Hepatocyte (in vitro differentiated cells): ENCODE results near the gene DACH2. TPM values are rescaled to one million over a fixed set of nuclear protein-coding genes. Genes with fewer than 3 reads are reported as not detected.

ENCODE experiments used
- DNase-seq: peaks from one replicate; pipeline ENCODE4 v3.0.0-alpha.2; 2016; ENCODE audit warnings: low spot score
- H2AFZ ChIP-seq: fragments of 200-600 bp; sonication (generic); 2 replicates; pipeline ENCODE4 v1.6.0; 2016; ENCODE audit warnings: antibody characterized with exemption, mild to moderate bottlenecking
- H3K27ac ChIP-seq: fragments of 200-600 bp; sonication (generic); 2 replicates; pipeline ENCODE4 v1.5.1; 2016; ENCODE audit warnings: mild to moderate bottlenecking
- H3K27me3 ChIP-seq: fragments of 200-600 bp; sonication (generic); 2 replicates; pipeline ENCODE4 v1.6.1; 2016
- H3K36me3 ChIP-seq: fragments of 200-600 bp; sonication (generic); replicated peaks from 2 replicates; pipeline ENCODE4 v1.5.1; 2016; ENCODE audit warnings: low read depth; ENCODE audit not compliant: insufficient read depth
- H3K4me1 ChIP-seq: fragments of 200-600 bp; sonication (generic); 2 replicates; pipeline ENCODE4 v1.5.1; 2016; ENCODE audit warnings: mild to moderate bottlenecking, moderate library complexity; ENCODE audit not compliant: insufficient read depth
- H3K4me2 ChIP-seq: fragments of 200-600 bp; sonication (generic); 2 replicates; pipeline ENCODE4 v1.6.0; 2016
- H3K4me3 ChIP-seq: fragments of 200-600 bp; sonication (generic); 2 replicates; pipeline ENCODE4 v1.5.1; 2016; ENCODE audit warnings: mild to moderate bottlenecking
- H3K79me2 ChIP-seq: fragments of 200-600 bp; sonication (generic); 2 replicates; pipeline ENCODE4 v1.6.0; 2017; ENCODE audit warnings: mild to moderate bottlenecking
- H3K9me2 ChIP-seq: fragments of 200-600 bp; sonication (generic); replicated peaks from 2 replicates; pipeline ENCODE4 v1.6.0; 2017; ENCODE audit warnings: mild to moderate bottlenecking; ENCODE audit not compliant: insufficient read depth
- H3K9me3 ChIP-seq: fragments of 200-600 bp; sonication (generic); 2 replicates; pipeline ENCODE4 v1.5.1; 2016; ENCODE audit warnings: low read depth, mild to moderate bottlenecking
- H4K20me1 ChIP-seq: fragments of 200-600 bp; sonication (generic); 2 replicates; pipeline ENCODE4 v1.6.0; 2016; ENCODE audit warnings: mild to moderate bottlenecking; ENCODE audit not compliant: insufficient read depth, poor library complexity, severe bottlenecking
- EZH2 ChIP-seq: fragments of 200-600 bp; sonication (generic); IDR thresholded peaks from 2 replicates; pipeline ENCODE4 v1.6.1; 2016; ENCODE audit warnings: antibody characterized with exemption, mild to moderate bottlenecking, borderline replicate concordance
- EZH2phosphoT487 ChIP-seq: fragments of 200-600 bp; sonication (generic); IDR thresholded peaks from one replicate; pipeline ENCODE4 v1.6.1; 2018; ENCODE audit warnings: antibody characterized with exemption, mild to moderate bottlenecking, low read depth, moderate library complexity; ENCODE audit not compliant: unreplicated experiment, severe bottlenecking
- WGBS: methylation state at CpG from one replicate; pipeline ENCODE4 v1.1.6; 2016; ENCODE audit warnings: low lambda C conversion rate; ENCODE audit errors: missing lambda C conversion rate; 5-methylcytosine and 5-hydroxymethylcytosine counted together
- polyA plus RNA-seq: library from polyadenylated mRNA; unstranded; fragments of >200 nt; fragmentation: Nextera tagmentation; extraction: Ambion mirVana; gene quantifications from 2 replicates; pipeline ENCODE4 v1.2.1, GENCODE V29; 2016
- total RNA-seq: library from RNA; depleted of rRNA; stranded (reverse); fragments of >200 nt; gene quantifications from 2 replicates; pipeline ENCODE4 v1.2.3, GENCODE V29; 2014
- TF ChIP-seq, protein P1 (sequence below): fragments of 200-600 bp; sonication (generic); IDR thresholded peaks from 2 replicates; pipeline ENCODE4 v1.5.1; 2016; ENCODE audit warnings: antibody characterized with exemption, mild to moderate bottlenecking; ENCODE audit not compliant: poor library complexity

DACH2 gene
- total RNA-seq (0.67 and 0.80 TPM in 2 replicates), polyA plus RNA-seq (0.36 and 0.87 TPM in 2 replicates)

DNA sequence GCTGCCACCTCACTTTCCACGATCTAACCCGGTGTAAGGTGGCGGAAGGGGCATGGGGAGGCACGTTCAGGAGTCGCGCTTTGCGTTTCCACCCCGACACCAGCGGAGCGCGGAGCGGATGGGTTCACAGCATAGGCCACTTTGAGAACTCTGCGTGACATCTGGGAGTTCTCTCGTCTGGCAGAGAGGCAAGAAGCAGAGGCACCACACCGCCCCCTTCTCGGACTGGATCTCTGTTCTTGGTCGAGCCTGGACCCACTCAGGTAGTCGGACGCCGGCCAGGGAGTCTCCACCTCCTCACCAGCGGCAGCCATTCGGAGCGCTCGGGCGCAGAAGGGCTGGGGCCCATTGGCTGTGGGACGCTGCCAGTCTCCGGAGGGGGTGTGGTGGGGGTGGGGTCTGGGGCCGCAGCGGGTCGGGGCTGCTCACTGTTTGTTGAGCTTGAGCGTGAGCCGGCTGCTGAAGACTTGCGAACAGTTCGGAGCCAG lies at the start of gene DACH2:
DACH2 (plus strand) TSS at position 428 of the 488 bp plus-strand sequence.
- H4K20me1 ChIP-seq, result no peaks in the 10 kb centered on the region
- peak; percentile 88 for DNase-seq
- peak within 1 kb of the TSS; percentile 86 for H3K4me2 ChIP-seq
- WGBS, result 47% methylated on average over 22 of the region's 34 CpGs
- H2AFZ ChIP-seq, result peak within 1 kb of the TSS; percentile 73
- H3K79me2 ChIP-seq, result no peaks in the 10 kb centered on the region
- no peaks in the 10 kb centered on the region for H3K4me1 ChIP-seq
- H3K4me3 ChIP-seq, result peak within 1 kb of the TSS; percentile 66
- H3K36me3 ChIP-seq, result no peaks in the 10 kb centered on the region
- H3K9me2 ChIP-seq, result no peaks in the 10 kb centered on the region
- H3K27me3 ChIP-seq, result peaks cover 13% of the 10 kb centered on the region
- H3K9me3 ChIP-seq, result no peaks in the 10 kb centered on the region
- TF ChIP-seq EZH2phosphoT487 (no peak), EZH2 (no peak)
- TF ChIP-seq, protein P1, sequence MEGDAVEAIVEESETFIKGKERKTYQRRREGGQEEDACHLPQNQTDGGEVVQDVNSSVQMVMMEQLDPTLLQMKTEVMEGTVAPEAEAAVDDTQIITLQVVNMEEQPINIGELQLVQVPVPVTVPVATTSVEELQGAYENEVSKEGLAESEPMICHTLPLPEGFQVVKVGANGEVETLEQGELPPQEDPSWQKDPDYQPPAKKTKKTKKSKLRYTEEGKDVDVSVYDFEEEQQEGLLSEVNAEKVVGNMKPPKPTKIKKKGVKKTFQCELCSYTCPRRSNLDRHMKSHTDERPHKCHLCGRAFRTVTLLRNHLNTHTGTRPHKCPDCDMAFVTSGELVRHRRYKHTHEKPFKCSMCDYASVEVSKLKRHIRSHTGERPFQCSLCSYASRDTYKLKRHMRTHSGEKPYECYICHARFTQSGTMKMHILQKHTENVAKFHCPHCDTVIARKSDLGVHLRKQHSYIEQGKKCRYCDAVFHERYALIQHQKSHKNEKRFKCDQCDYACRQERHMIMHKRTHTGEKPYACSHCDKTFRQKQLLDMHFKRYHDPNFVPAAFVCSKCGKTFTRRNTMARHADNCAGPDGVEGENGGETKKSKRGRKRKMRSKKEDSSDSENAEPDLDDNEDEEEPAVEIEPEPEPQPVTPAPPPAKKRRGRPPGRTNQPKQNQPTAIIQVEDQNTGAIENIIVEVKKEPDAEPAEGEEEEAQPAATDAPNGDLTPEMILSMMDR, result no peak
- H3K27ac ChIP-seq, result peak within 1 kb of the TSS; percentile 25

DNA sequence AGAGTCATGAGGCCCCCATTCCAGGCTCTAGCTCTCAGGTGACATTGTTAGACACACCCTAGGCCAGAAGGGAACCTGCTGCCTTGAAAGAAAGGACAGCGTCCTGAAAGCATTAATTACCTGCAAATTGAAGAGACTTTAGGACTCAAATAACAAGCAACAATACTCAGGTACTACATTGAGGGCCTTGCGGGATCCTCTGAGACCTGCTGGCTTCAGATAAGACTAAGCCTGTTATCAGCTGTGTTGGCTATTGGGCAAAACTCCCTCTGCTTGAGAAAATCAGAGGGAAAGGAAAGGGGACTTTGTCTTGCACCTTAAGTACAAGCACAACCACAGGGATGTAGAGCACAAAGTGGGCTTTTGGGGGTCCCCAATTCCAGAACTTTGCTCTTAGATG lies 45.9 kb upstream of the DACH2 start:
- Histone ChIP-seq H3K4me3 (no peak overlapping the region), H3K36me3 (no peaks in the 10 kb centered on the region), H3K27me3 (no peaks in the 10 kb centered on the region), H2AFZ (no peak overlapping the region), H3K27ac (no peak overlapping the region), H4K20me1 (no peaks in the 10 kb centered on the region), H3K79me2 (no peaks in the 10 kb centered on the region), H3K4me2 (no peak overlapping the region), H3K4me1 (no peaks in the 10 kb centered on the region), H3K9me2 (no peaks in the 10 kb centered on the region), H3K9me3 (no peaks in the 10 kb centered on the region)
- DNase-seq, result no peak
- WGBS, result 65% methylated on average over 2 of the region's 2 CpGs
- no peak for TF ChIP-seq EZH2phosphoT487
- no peak for TF ChIP-seq EZH2
- TF ChIP-seq, protein P1, result no peak

DNA sequence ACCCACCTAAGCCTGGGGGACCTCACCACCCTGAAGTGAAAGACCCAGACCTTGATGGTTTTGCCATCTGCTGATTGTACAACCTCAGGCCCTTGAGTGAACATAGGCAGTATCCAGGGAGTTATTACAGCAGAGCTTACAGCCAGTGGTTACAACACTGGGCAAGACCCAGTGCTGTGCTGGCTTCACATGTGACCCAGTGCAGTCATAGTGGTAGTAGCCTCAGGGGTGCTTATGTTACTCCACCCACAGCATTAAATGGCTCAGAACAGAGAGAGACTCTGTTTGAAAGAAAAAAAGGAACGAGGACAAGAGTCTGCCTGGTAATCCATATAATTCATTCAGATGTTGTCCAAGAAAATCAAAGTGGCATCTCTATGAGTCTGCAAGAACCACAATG lies 45.2 kb upstream of the DACH2 start:
- Histone ChIP-seq H4K20me1 (no peaks in the 10 kb centered on the region), H2AFZ (no peak overlapping the region), H3K9me2 (no peaks in the 10 kb centered on the region), H3K36me3 (no peaks in the 10 kb centered on the region), H3K27me3 (no peaks in the 10 kb centered on the region), H3K4me3 (no peak overlapping the region), H3K79me2 (no peaks in the 10 kb centered on the region), H3K4me1 (no peaks in the 10 kb centered on the region), H3K27ac (no peak overlapping the region), H3K9me3 (no peaks in the 10 kb centered on the region), H3K4me2 (no peak overlapping the region)
- TF ChIP-seq EZH2, result no peak
- TF ChIP-seq, protein P1, result no peak
- TF ChIP-seq EZH2phosphoT487, result no peak
- 65% methylated on average over 1 of the region's 1 CpG for WGBS
- no peak for DNase-seq

DNA sequence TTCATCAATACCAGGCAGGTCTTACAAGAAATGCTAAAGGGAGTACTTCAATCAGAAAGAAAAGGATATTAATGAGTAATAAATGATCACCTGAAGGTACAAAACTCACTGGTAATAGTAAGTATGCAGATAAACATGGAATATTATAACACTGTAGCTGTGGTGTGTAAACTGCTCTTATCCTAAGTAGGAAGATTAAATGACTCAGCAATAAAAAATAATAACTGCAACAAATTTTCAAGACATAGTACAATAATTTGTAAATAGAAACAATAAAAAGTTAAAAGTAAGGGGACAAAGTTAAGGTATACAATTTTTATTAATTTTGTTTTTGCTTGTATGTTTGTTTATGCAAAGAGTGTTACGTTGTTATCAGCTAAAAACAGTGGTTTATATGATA lies 43.7 kb upstream of the DACH2 start:
- Histone ChIP-seq H4K20me1 (no peaks in the 10 kb centered on the region), H3K27me3 (no peaks in the 10 kb centered on the region), H3K79me2 (no peaks in the 10 kb centered on the region), H3K4me1 (no peaks in the 10 kb centered on the region), H3K9me3 (no peaks in the 10 kb centered on the region), H3K9me2 (no peaks in the 10 kb centered on the region), H3K36me3 (no peaks in the 10 kb centered on the region), H3K4me3 (no peak overlapping the region), H2AFZ (no peak overlapping the region), H3K4me2 (no peak overlapping the region), H3K27ac (no peak overlapping the region)
- TF ChIP-seq EZH2phosphoT487 (no peak), EZH2 (no peak)
- TF ChIP-seq, protein P1, result no peak
- DNase-seq, result no peak
- 60% methylated on average over 1 of the region's 1 CpG for WGBS
